Activated naive CD4-positive, alpha-beta T cell treated with Interleukin-2 at 50 U/mL for 16 hours (primary cell): ENCODE results near the gene INF2.

Source experiments
- DNase-seq: peaks from one replicate; pipeline ENCODE4 v3.0.0-alpha.2; 2020

The INF2 gene

GRCh38 chr14:104677512-104678332 lies 11.7 kb upstream of the INF2 start:
- DNase-seq = peak; percentile 86

- DNase-seq = no peak
These were observed 11.1 kb upstream of the INF2 start for GRCh38 chr14:104678346-104678745.

- no peak for DNase-seq
These were observed 10.3 kb upstream of the INF2 start for GRCh38 chr14:104678901-104679705.

GRCh38 chr14:104680056-104680805 lies 9.2 kb upstream of the INF2 start:
- no peak for DNase-seq

- no peak for DNase-seq
These were observed 8.4 kb upstream of the INF2 start for GRCh38 chr14:104680806-104681688.

GRCh38 chr14:104681689-104682074 lies 7.7 kb upstream of the INF2 start:
- no peak for DNase-seq

GRCh38 chr14:104682107-104682593 lies 7.3 kb upstream of the INF2 start:
- DNase-seq = no peak

GRCh38 chr14:104683653-104684448 lies 5.6 kb upstream of the INF2 start:
- DNase-seq = no peak

GRCh38 chr14:104684449-104684821 lies 5.0 kb upstream of the INF2 start:
- DNase-seq = no peak

GRCh38 chr14:104685216-104685997 lies 4.0 kb upstream of the INF2 start:
- DNase-seq = peak; percentile 26

GRCh38 chr14:104685998-104686610 lies 3.3 kb upstream of the INF2 start:
- no peak for DNase-seq

GRCh38 chr14:104686624-104687517 lies 2.5 kb upstream of the INF2 start:
- DNase-seq = no peak

GRCh38 chr14:104687601-104688504 lies 1.6 kb upstream of the INF2 start:
- DNase-seq = no peak

GRCh38 chr14:104688505-104689108 lies 811 bp upstream of the INF2 start:
- DNase-seq = no peak

GRCh38 chr14:104689881-104690711 lies 678 bp downstream of the INF2 start:
- DNase-seq = peak; percentile 23

GRCh38 chr14:104690861-104691455 lies 1.5 kb downstream of the INF2 start:
- no peak for DNase-seq
